PFSK-1 (cell line): Measurements from ENCODE around the gene ZC3H12A.

Experiments
- POLR2AphosphoS5 ChIP-seq: IDR thresholded peaks from 2 replicates; pipeline ENCODE4 v1.6.1; 2012; ENCODE audit warnings: low read depth, mild to moderate bottlenecking, control low read depth, low read length, moderate library complexity
- REST ChIP-seq, 2 experiments: IDR thresholded peaks; 2 replicates each; pipeline versions ENCODE4 v1.6.1 to v1.8.0; 2011 to 2012; ENCODE audit warnings: low read depth in 2 of 2, low read length in 2 of 2, control low read depth in 1 of 2, inconsistent platforms in 1 of 2, mild to moderate bottlenecking in 1 of 2, moderate library complexity in 1 of 2; ENCODE audit not compliant: insufficient read depth in 1 of 2
- SIN3A ChIP-seq: IDR thresholded peaks from 2 replicates; pipeline ENCODE4 v1.6.1; 2012; ENCODE audit warnings: mild to moderate bottlenecking, low read length, moderate library complexity, borderline replicate concordance; ENCODE audit not compliant: insufficient read depth
- TAF1 ChIP-seq: IDR thresholded peaks from 2 replicates; pipeline ENCODE4 v1.6.1; 2012; ENCODE audit warnings: low read length, control low read depth, borderline replicate concordance; ENCODE audit not compliant: insufficient read depth

DNA sequence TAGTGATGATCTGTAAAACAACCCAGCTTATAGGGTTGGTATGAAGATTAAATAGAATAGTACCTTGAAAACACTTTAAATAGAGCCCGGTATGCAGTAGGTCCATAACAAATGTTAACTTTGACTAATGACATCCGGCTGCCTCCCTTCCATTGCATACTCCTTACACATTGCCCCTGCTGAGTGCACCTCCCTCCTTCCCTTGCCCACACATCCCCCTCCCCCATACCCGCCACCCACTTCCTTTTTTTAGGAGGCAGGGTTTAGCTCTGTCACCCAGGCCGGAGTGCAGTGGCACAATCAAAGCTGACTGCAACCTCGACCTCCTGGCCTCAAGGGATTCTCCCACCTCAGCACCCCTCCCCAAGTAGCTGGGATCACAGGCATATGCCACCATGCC, 24.4 kb upstream of the ZC3H12A start:
- TF ChIP-seq TAF1 (no peak), POLR2AphosphoS5 (no peak), REST (IDR thresholded peaks at IDR 0.05; ENCODE audit: insufficient read depth in 1 of 2, low read depth in 2 of 2, low read length in 2 of 2) (no peak), SIN3A (no peak)
